Heart right ventricle (tissue), 16 donors: ENCODE results near the gene AGBL4. TPM values are rescaled to one million over a fixed set of nuclear protein-coding genes. Genes with fewer than 3 reads are reported as not detected.

Experiments
- ATAC-seq, 8 donors: fragments of 200-7000 bp; cut with Tn5 transposase; one replicate each; pipeline ENCODE4 v1.9.1; 2020; ENCODE audit warnings: mild to moderate bottlenecking in 8 of 8, moderate library complexity in 8 of 8, moderate number of reproducible peaks in 1 of 8
- DNase-seq, 2 donors: peaks; one replicate each; pipeline ENCODE4 v3.0.0-alpha.2; 2020
- H3K27ac ChIP-seq, 10 donors: fragments of 200-600 bp; sonication (generic) in 2 of 10; one replicate each; pipeline versions ENCODE4 v1.5.0 to v1.8.0; 2020 to 2022; ENCODE audit warnings: mild to moderate bottlenecking in 3 of 10
- H3K27me3 ChIP-seq, 7 donors: fragments of 200-600 bp; one replicate each; pipeline ENCODE4 v1.8.0; 2021 to 2022; ENCODE audit warnings: mild to moderate bottlenecking in 2 of 7
- H3K36me3 ChIP-seq, 9 donors: fragments of 200-600 bp; sonication (generic) in 1 of 9; one replicate each; pipeline versions ENCODE4 v1.5.0 to v1.8.0; 2020 to 2022; ENCODE audit warnings: mild to moderate bottlenecking in 2 of 9
- H3K4me1 ChIP-seq, 9 donors: fragments of 200-600 bp; sonication (generic) in 1 of 9; one replicate each; pipeline versions ENCODE4 v1.5.0 to v1.8.0; 2020 to 2022; ENCODE audit warnings: mild to moderate bottlenecking in 4 of 9
- H3K4me3 ChIP-seq, 10 donors: fragments of 200-600 bp; sonication (generic) in 2 of 10; one replicate each; pipeline versions ENCODE4 v1.5.0 to v1.8.0; 2020 to 2022; ENCODE audit warnings: mild to moderate bottlenecking in 7 of 10, moderate library complexity in 2 of 10
- H3K9me3 ChIP-seq, 11 donors: fragments of 200-600 bp in 10 of 11; sonication (generic) in 2 of 11; one replicate each; pipeline versions ENCODE4 v1.5.0 to v1.8.0; 2013 to 2022; ENCODE audit warnings: mild to moderate bottlenecking in 2 of 11, control low read depth in 1 of 11, moderate library complexity in 1 of 11
- CTCF ChIP-seq, 9 donors: fragments of 200-600 bp; sonication (generic) in 2 of 9; IDR thresholded peaks; one replicate each; pipeline versions ENCODE4 v1.5.0 to v1.8.0; 2021 to 2022; ENCODE audit warnings: antibody characterized with exemption in 9 of 9, mild to moderate bottlenecking in 5 of 9, moderate library complexity in 1 of 9
- whole genome bisulfite sequencing, 2 donors: extraction: QIAGEN DNeasy Blood & Tissue Kit; methylation state at CpG; one replicate each; pipeline ENCODE4 v1.1.7; 2013; ENCODE audit warnings: inconsistent platforms in 1 of 2; 5-methylcytosine and 5-hydroxymethylcytosine counted together
- intact Hi-C, 10 donors: fragments of 100-400 bp; cut with DNase I; formaldehyde crosslinking; loops; one replicate each; pipeline versions ENCODE4 v1.11.1 to v1.14.2; 2022
- polyA plus RNA-seq, 2 donors: library from polyadenylated mRNA; stranded (reverse); fragments of 200-250 nt; gene quantifications; one replicate each; pipeline ENCODE4 v1.2.3, GENCODE V29; 2013
- total RNA-seq, 10 donors: library from RNA; stranded (reverse); fragmentation: NEBNext Ultra II Directional in 3 of 10; extraction: Animal tissue kit (Norgen Biotek cat#: 25700) in 3 of 10; gene quantifications; one replicate each; pipeline versions ENCODE4 v1.2.1 to v1.2.4, GENCODE V29; 2021 to 2023
- donor health status: Arrhythmogenic right ventricular cardiomyopathy.
- donor health status: ischemic (EF 13 %, LVEDD 7.1; RV severe dilation, severe dysfunction).
- donor health status: healthy with polysubstance abuse.
- donor health status: DM: no; HTN: yes; CAD: no.
- donor health status: DM: no; HTN: no; CAD: no.
- donor health status: ischemic (EF 25% LVEDD 6.9; RV normal size, moderate dysfunction).
- donor health status: ischemic (EF 25% LVEDD 5.7; RV mildly dilated, moderate dysfunction).
- donor health status: healthy.
- donor health status: DM: yes; HTN: yes; CAD: no.
- donor health status: Ischemic cardiomyopathy.
- donor health status: ischemic (EF 35%, LVEDD 5.7; RV mildly dilated, moderate dysfunction).
- donor health status: nonischemic (EF 11% LVEDD 7.7; RV severe dilation, severe dysfunction).
- donor health status: DM: yes; HTN: yes; CAD: no.
- donor health status: PGD.
- donor health status: ischemic (EF 29% LVEDD 5.4; RV normal size, mild dysfunction).
- donor health status: nonischemic (EF 23%, LVEDD 6.1; RV moderate dilation, normal function).

The AGBL4 gene
- total and polyA plus RNA-seq, 12 donors, result 0.04 to 0.93 (median 0.46) TPM; not detected in 2

GRCh38 chr1:49351768-49352167 lies 672.0 kb downstream of the AGBL4 start:
- no peak for DNase-seq
- 71 to 72% methylated on average over 2 of the region's 2 CpGs for WGBS, 2 donors
- Histone ChIP-seq H3K27ac (no peak overlapping the region), H3K9me3 (no peaks in the 10 kb centered on the region), H3K36me3 (no peaks in the 10 kb centered on the region), H3K4me1 (no peaks in the 10 kb centered on the region), H3K27me3 (no peaks in the 10 kb centered on the region), H3K4me3 (no peak overlapping the region)
- intact Hi-C loops, result no loop called here
- no peak for TF ChIP-seq CTCF (IDR thresholded peaks at IDR 0.05)
- no peak for ATAC-seq

- no peak for TF ChIP-seq CTCF (IDR thresholded peaks at IDR 0.05)
- Histone ChIP-seq H3K4me3 (no peak overlapping the region), H3K27me3 (no peaks in the 10 kb centered on the region), H3K36me3 (no peaks in the 10 kb centered on the region), H3K9me3 (peaks cover 0 to 12% (median 0%) of the 10 kb centered on the region in 11 donors), H3K27ac (no peak overlapping the region), H3K4me1 (no peaks in the 10 kb centered on the region)
- ATAC-seq (no peak), DNase-seq (no peak)
- intact Hi-C loops, result no loop called here
- WGBS, 2 donors, result 84 to 88% methylated on average over 2 of the region's 2 CpGs
These were observed 676.9 kb downstream of the AGBL4 start for GRCh38 chr1:49346767-49347349.

- Histone ChIP-seq H3K9me3 (peaks cover 0 to 9% (median 0%) of the 10 kb centered on the region in 11 donors), H3K4me3 (no peak overlapping the region), H3K27ac (no peak overlapping the region), H3K27me3 (no peaks in the 10 kb centered on the region), H3K4me1 (no peaks in the 10 kb centered on the region), H3K36me3 (no peaks in the 10 kb centered on the region)
- TF ChIP-seq CTCF (IDR thresholded peaks at IDR 0.05), result no peak
- no peak for DNase-seq
- WGBS, 2 donors, result 86 to 95% methylated on average over 2 of the region's 2 CpGs
- no peak for ATAC-seq
- intact Hi-C loops, result no loop called here
These were observed 683.2 kb downstream of the AGBL4 start for GRCh38 chr1:49340576-49340975.

GRCh38 chr1:49339043-49339442 lies 684.7 kb downstream of the AGBL4 start:
- intact Hi-C loops, result no loop called here
- no peak for DNase-seq
- H3K4me1 ChIP-seq, result no peaks in the 10 kb centered on the region
- H3K36me3 ChIP-seq, result no peaks in the 10 kb centered on the region
- H3K4me3 ChIP-seq, result no peak overlapping the region
- H3K27me3 ChIP-seq, result no peaks in the 10 kb centered on the region
- 72 to 75% methylated on average over 4 of the region's 4 CpGs for WGBS, 2 donors
- H3K27ac ChIP-seq, result no peak overlapping the region
- TF ChIP-seq CTCF (IDR thresholded peaks at IDR 0.05), result no peak
- no peaks in the 10 kb centered on the region for H3K9me3 ChIP-seq
- no peak for ATAC-seq
